Fibroblast of lung (primary cell): ENCODE results near the gene PSEN1. TPM values are rescaled to one million over a fixed set of nuclear protein-coding genes. Genes with fewer than 3 reads are reported as not detected.

ENCODE experiments used
- DNase-seq, 2 donors: peaks; one replicate each; pipeline versions ENCODE4 v3.0.0 to v3.0.0-alpha.2; 2010; ENCODE audit warnings: low read depth in 2 of 2
- H2AFZ ChIP-seq: 2 replicates; pipeline ENCODE4 v1.5.1; 2012; ENCODE audit warnings: low read length, control low read depth, inconsistent platforms
- H3K27ac ChIP-seq: 2 replicates; pipeline ENCODE4 v1.5.1; 2011; ENCODE audit warnings: low read length, control low read depth; ENCODE audit not compliant: insufficient read depth
- H3K27me3 ChIP-seq: 2 replicates; pipeline ENCODE4 v1.5.1; 2011; ENCODE audit warnings: mild to moderate bottlenecking, low read length; ENCODE audit not compliant: control insufficient read depth, insufficient read depth
- H3K36me3 ChIP-seq: 2 replicates; pipeline ENCODE4 v1.5.1; 2011; ENCODE audit warnings: low read length; ENCODE audit not compliant: control insufficient read depth, insufficient read depth
- H3K4me1 ChIP-seq: 2 replicates; pipeline ENCODE4 v1.5.1; 2011; ENCODE audit warnings: low read length; ENCODE audit not compliant: control insufficient read depth, insufficient read depth; ENCODE audit errors: extremely low read depth
- H3K4me2 ChIP-seq: 2 replicates; pipeline ENCODE4 v1.5.1; 2011; ENCODE audit warnings: low read length, control low read depth; ENCODE audit not compliant: insufficient read depth; ENCODE audit errors: extremely low read depth
- H3K4me3 ChIP-seq, 4 experiments: fragments of 200-600 bp in 1 of 4; sonication (generic) in 1 of 4; replicated peaks in 1 of 4; 2 replicates each; pipeline ENCODE4 v1.5.1; 2011 to 2016; ENCODE audit warnings: low read length in 4 of 4, low read depth in 3 of 4, mild to moderate bottlenecking in 3 of 4, control low read depth in 2 of 4, inconsistent platforms in 1 of 4, mixed read lengths in 1 of 4; ENCODE audit not compliant: insufficient read depth in 1 of 4; ENCODE audit errors: control extremely low read depth in 1 of 4
- H3K79me2 ChIP-seq: 2 replicates; pipeline ENCODE4 v1.5.1; 2012; ENCODE audit warnings: mild to moderate bottlenecking, low read length, inconsistent platforms; ENCODE audit not compliant: control insufficient read depth, insufficient read depth
- H3K9ac ChIP-seq: 2 replicates; pipeline ENCODE4 v1.5.1; 2011; ENCODE audit warnings: mild to moderate bottlenecking, low read length, control low read depth; ENCODE audit not compliant: insufficient read depth
- H3K9me3 ChIP-seq: 2 replicates; pipeline ENCODE4 v1.5.1; 2012; ENCODE audit warnings: low read depth, low read length; ENCODE audit not compliant: control insufficient read depth, insufficient read depth
- H4K20me1 ChIP-seq: 2 replicates; pipeline ENCODE4 v1.5.1; 2011; ENCODE audit warnings: low read length; ENCODE audit not compliant: control insufficient read depth, insufficient read depth; ENCODE audit errors: extremely low read depth
- EZH2 ChIP-seq: IDR thresholded peaks from 2 replicates; pipeline ENCODE4 v1.5.1; 2012; ENCODE audit warnings: low read length, control low read depth, mild to moderate bottlenecking; ENCODE audit errors: missing control alignments
- polyA plus RNA-seq, 2 donors: library from polyadenylated mRNA; depleted of rRNA in 1 of 2; stranded (reverse) in 1 of 2; unstranded in 1 of 2; fragments of >200 nt; gene quantifications; 2 replicates each; pipeline ENCODE4 v1.2.1, GENCODE V29; 2011 to 2012; ENCODE audit warnings: missing spikeins in 1 of 2
- total RNA-seq: library from RNA; depleted of rRNA; stranded (reverse); fragments of >200 nt; gene quantifications from 2 replicates; pipeline ENCODE4 v1.2.1, GENCODE V29; 2014
- TF ChIP-seq, protein P1 (sequence below), 2 donors: IDR thresholded peaks in 1 of 2; conservative IDR thresholded peaks in 1 of 2; 1 replicate in 1 of 2; 2 replicates in 1 of 2; pipeline ENCODE4 v1.5.1; 2011 to 2012; ENCODE audit warnings: low read length in 2 of 2, control low read depth in 1 of 2, inconsistent platforms in 1 of 2, low read depth in 1 of 2, mild to moderate bottlenecking in 1 of 2

Gene PSEN1
- total and polyA plus RNA-seq, 2 donors (not counting 1 experiment from before 2014, with no cell fraction given), result 22.0 to 53.7 TPM

DNA sequence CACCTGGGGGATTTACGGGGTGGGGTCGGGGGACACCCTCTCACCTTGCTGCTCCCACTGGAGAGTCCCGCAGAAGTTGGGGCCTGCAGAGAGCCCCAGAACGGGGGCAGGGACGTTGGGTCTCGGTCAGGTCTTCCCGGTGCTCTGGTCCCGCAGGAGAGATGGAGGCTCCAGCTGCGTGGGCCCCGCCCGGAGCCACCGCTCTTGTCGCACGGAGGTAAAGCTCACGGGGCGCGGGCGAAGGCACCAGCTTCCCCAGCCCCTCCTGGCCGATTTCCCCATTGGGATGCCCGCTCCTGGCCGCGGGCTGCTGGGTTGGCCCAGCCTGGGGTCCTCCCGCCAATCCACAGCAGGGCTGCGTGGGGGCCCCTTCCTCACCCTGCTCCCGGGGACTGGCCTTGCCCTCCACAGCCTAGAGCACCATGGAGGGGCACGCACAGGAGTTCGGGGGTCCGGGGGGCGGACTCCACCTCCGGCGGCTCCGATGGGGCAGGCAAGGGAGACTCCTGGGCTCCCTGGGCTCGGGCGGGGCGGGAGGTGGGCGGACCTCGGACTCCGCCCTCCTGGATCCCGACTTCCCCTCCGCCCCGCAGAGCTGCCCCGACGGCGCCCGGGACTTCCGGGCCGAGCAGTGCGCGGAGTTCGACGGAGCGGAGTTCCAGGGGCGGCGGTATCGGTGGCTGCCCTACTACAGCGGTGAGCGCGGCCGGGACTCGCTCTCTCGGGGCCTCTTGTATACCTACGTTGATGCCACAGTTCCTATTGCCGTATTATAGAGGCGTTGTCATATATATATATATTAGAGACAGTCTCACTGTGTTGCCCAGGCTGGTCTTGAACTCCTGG lies 109.4 kb downstream of the PSEN1 start:
- H3K4me2 ChIP-seq, result peak overlapping the region; percentile 7
- H3K4me3 ChIP-seq, result peak overlapping the region; percentile 0 to 61 (median 26)
- peak in 1 of 2 donors; percentile 44 for DNase-seq
- no peaks in the 10 kb centered on the region for H3K36me3 ChIP-seq
- no peaks in the 10 kb centered on the region for H4K20me1 ChIP-seq
- no peak overlapping the region for H3K27ac ChIP-seq
- TF ChIP-seq EZH2, result no peak
- TF ChIP-seq, protein P1, sequence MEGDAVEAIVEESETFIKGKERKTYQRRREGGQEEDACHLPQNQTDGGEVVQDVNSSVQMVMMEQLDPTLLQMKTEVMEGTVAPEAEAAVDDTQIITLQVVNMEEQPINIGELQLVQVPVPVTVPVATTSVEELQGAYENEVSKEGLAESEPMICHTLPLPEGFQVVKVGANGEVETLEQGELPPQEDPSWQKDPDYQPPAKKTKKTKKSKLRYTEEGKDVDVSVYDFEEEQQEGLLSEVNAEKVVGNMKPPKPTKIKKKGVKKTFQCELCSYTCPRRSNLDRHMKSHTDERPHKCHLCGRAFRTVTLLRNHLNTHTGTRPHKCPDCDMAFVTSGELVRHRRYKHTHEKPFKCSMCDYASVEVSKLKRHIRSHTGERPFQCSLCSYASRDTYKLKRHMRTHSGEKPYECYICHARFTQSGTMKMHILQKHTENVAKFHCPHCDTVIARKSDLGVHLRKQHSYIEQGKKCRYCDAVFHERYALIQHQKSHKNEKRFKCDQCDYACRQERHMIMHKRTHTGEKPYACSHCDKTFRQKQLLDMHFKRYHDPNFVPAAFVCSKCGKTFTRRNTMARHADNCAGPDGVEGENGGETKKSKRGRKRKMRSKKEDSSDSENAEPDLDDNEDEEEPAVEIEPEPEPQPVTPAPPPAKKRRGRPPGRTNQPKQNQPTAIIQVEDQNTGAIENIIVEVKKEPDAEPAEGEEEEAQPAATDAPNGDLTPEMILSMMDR (conservative IDR thresholded peaks at IDR 0.05 in 1 of 2, IDR thresholded peaks at IDR 0.05 in 1 of 2; ENCODE audit: low read depth in 1 of 2, low read length in 2 of 2), result no peak
- H3K79me2 ChIP-seq, result no peaks in the 10 kb centered on the region
- no peak overlapping the region for H3K9ac ChIP-seq
- peak overlapping the region; percentile 6 for H2AFZ ChIP-seq
- no peaks in the 10 kb centered on the region for H3K27me3 ChIP-seq
- no peaks in the 10 kb centered on the region for H3K9me3 ChIP-seq
- no peaks in the 10 kb centered on the region for H3K4me1 ChIP-seq

DNA sequence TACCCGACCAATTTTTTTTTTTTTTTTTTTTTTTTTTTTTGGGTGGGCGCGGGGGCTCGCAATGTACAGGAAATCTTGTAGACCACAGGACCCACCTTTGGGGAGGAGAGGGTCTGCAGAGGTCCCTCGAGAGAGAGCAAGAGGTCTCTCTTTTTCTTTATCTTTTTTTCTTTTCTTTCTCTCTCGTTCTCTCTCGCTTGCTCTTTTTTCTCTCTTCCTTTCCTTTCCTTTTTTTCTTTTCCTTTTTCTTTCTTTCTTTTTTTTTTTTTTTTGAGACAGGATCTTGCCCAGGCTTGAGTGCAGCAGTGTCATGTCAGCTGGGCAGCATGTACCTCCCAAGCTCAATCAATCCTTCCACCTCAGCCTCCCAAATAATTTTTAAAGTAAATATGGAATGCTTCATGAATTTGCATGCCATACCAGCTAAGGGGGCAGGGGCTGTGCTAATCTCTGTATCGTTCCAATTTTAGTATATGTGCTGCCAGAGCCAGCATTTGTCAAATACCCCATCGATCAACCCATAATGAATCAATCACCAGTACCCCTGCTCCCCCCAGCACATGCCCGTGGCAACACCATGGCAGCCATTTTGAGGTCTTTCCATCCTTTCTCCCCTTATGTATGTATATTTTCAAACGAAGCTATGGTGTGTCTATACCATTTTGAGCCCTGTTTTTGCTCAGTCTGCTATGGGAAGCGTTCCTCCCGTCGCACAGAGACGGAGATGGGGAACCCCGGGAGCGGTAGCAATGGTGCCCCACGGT lies 110.3 kb downstream of the PSEN1 start:
- Histone ChIP-seq H3K36me3 (no peaks in the 10 kb centered on the region), H3K4me3 (peak overlapping the region in 3 of 4 experiments; percentile 0 to 61 (median 52)), H3K27ac (no peak overlapping the region), H3K9ac (no peak overlapping the region), H4K20me1 (no peaks in the 10 kb centered on the region), H3K9me3 (no peaks in the 10 kb centered on the region), H3K4me1 (no peaks in the 10 kb centered on the region), H2AFZ (no peak overlapping the region), H3K4me2 (no peak overlapping the region), H3K79me2 (no peaks in the 10 kb centered on the region), H3K27me3 (no peaks in the 10 kb centered on the region)
- no peak for DNase-seq
- TF ChIP-seq, protein P1 (conservative IDR thresholded peaks at IDR 0.05 in 1 of 2, IDR thresholded peaks at IDR 0.05 in 1 of 2; ENCODE audit: low read depth in 1 of 2, low read length in 2 of 2), result no peak
- TF ChIP-seq EZH2, result no peak

DNA sequence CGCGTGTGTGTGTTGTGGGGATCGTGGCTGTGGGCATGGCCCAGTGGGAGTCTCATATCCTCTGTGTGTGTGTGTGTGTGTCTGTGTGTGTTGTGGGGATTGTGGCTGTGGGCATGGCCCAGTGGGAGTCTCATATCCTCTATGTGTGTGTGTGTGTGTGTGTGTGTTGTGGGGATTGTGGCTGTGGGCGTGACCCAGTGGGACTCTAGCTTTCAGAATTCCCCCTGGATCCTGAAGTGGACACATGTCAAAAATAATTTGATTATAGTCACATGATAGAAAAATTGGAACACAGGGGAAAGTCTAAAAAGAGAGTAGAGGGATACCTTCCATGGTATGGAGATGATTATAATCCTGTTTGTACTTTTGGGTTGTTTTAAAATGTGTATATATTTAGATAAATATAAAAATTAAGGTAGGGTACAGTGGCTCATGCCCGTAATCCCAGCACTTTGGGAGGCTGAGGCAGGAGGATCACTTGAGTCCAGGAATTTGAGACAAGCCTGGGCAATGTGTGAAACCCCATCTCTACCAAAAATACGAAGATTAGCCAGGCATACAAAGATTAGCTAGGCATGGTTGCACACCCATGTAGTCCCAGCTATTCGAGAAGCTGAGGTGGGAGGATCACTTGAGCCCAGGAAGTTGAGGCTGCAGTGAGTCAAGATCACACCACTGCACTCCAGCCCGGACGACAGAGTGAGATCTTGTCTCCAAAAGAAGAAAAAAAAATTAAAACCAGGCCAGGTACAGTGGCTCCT lies 112.0 kb downstream of the PSEN1 start:
- H3K27ac ChIP-seq, result no peak overlapping the region
- H3K9ac ChIP-seq, result no peak overlapping the region
- H3K27me3 ChIP-seq, result no peaks in the 10 kb centered on the region
- no peaks in the 10 kb centered on the region for H3K36me3 ChIP-seq
- H3K4me1 ChIP-seq, result no peaks in the 10 kb centered on the region
- no peak for TF ChIP-seq EZH2
- TF ChIP-seq, protein P1 (conservative IDR thresholded peaks at IDR 0.05 in 1 of 2, IDR thresholded peaks at IDR 0.05 in 1 of 2; ENCODE audit: low read depth in 1 of 2, low read length in 2 of 2), result no peak
- H3K4me2 ChIP-seq, result no peak overlapping the region
- no peaks in the 10 kb centered on the region for H3K9me3 ChIP-seq
- H4K20me1 ChIP-seq, result no peaks in the 10 kb centered on the region
- no peak overlapping the region for H2AFZ ChIP-seq
- H3K79me2 ChIP-seq, result no peaks in the 10 kb centered on the region
- no peak overlapping the region for H3K4me3 ChIP-seq
- peak in 1 of 2 donors; percentile 56 for DNase-seq
